ENCODE data around the gene CAPN13.

DNA sequence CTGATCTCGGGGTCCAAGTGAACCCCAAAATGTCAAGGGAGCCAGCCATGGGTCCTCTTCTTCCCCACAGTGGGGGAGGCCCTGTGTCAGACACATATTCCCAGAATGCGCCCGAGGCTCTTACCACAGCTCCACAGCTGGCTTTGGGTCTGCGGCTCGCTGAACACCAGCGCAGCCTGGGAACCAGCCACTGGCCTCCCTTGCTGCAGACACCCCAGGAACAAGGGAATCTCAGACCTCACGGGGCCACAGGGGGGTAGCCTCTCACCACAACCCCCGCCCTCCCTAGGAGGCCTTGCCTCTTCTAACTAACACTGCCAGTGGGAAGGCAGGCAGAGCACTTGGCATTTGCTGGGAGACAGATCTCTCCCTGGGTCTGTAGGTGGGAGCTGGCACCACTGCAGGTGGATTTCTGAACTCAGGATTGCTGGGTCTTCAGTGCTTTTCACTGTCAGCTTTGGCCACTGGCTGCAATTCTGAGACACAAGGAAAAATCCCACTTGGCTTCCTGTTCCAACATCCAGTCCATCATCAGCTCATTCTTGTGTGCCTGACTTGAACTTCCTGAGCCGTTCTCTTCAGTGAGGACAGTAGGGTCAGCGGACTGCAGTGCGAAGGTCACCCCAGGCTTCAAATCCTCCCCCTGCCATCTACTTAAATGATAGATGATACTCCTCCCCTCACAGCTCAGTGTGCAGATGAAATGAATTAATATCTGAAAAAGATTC is 128.7 kb downstream of the CAPN13 start:
- TF ChIP-seq CTCF (IDR thresholded peaks at IDR 0.05) = no peak
- no peak for TF ChIP-seq EP300 (IDR thresholded peaks at IDR 0.05)

Data from stomach (tissue), 4 donors.